Spinal cord (tissue), 10 donors: Measurements from ENCODE around the gene EXOC1L. TPM values are rescaled to one million over a fixed set of nuclear protein-coding genes. Genes with fewer than 3 reads are reported as not detected.

Source experiments
- DNase-seq, 6 donors: peaks; one replicate each; pipeline versions ENCODE4 v3.0.0 to v3.0.0-alpha.2; 2013 to 2015; ENCODE audit warnings: low spot score in 6 of 6, low read depth in 4 of 6
- H3K27ac ChIP-seq: one replicate; pipeline ENCODE4 v1.5.1; 2013; ENCODE audit warnings: low read depth, low read length, control low read depth
- H3K27me3 ChIP-seq: one replicate; pipeline ENCODE4 v1.6.1; 2013; ENCODE audit warnings: low read length; ENCODE audit not compliant: control insufficient read depth, insufficient read depth
- H3K36me3 ChIP-seq: one replicate; pipeline ENCODE4 v1.6.1; 2013; ENCODE audit warnings: low read length; ENCODE audit not compliant: control insufficient read depth, insufficient read depth
- H3K4me1 ChIP-seq: one replicate; pipeline ENCODE4 v1.6.1; 2013; ENCODE audit warnings: low read length; ENCODE audit not compliant: control insufficient read depth, insufficient read depth
- H3K4me3 ChIP-seq: one replicate; pipeline ENCODE4 v1.5.1; 2013; ENCODE audit warnings: low read depth, low read length, control low read depth
- H3K9me3 ChIP-seq: one replicate; pipeline ENCODE4 v1.6.1; 2013; ENCODE audit warnings: low read length; ENCODE audit not compliant: control insufficient read depth, insufficient read depth
- whole genome bisulfite sequencing: methylation state at CpG from one replicate; pipeline ENCODE4 v1.1.5; 2013; ENCODE audit warnings: missing lambda C conversion rate; ENCODE audit not compliant: insufficient coverage; 5-methylcytosine and 5-hydroxymethylcytosine counted together
- polyA plus RNA-seq, 2 donors: library from polyadenylated mRNA; unstranded; fragments of 120-200 nt; gene quantifications; one replicate each; pipeline ENCODE4 v1.2.1, GENCODE V29; 2013; ENCODE audit not compliant: insufficient read length in 2 of 2
- total RNA-seq, 2 donors: library from RNA; depleted of rRNA in 1 of 2; stranded (reverse); fragments of 120-200 nt in 1 of 2; fragments of >200 nt in 1 of 2; gene quantifications; one replicate each; pipeline versions ENCODE4 v1.2.3 to v1.2.4, GENCODE V29; 2013 to 2014
- donor health status: healthy.

Gene EXOC1L
- total and polyA plus RNA-seq, 4 donors: 0.17 to 0.59 TPM; not detected in 2

- WGBS: 100% methylated on average over 1 of the region's 1 CpG
Measured at GRCh38 chr4:55868581-55869090, 49.0 kb downstream of the EXOC1L start.

GRCh38 chr4:55871299-55871800 is 51.8 kb downstream of the EXOC1L start:
- peaks cover 4% of the 10 kb centered on the region for H3K36me3 ChIP-seq
- H3K9me3 ChIP-seq: no peaks in the 10 kb centered on the region
- DNase-seq: no peak
- WGBS: 44% methylated on average over 3 of the region's 5 CpGs
- no peak overlapping the region for H3K27ac ChIP-seq
- no peak overlapping the region for H3K4me3 ChIP-seq
- no peaks in the 10 kb centered on the region for H3K27me3 ChIP-seq
- no peaks in the 10 kb centered on the region for H3K4me1 ChIP-seq

More at GRCh38 chr4:55868581-55869090, 49.0 kb downstream of the EXOC1L start:
- Histone ChIP-seq H3K27me3 (no peaks in the 10 kb centered on the region), H3K27ac (no peak overlapping the region), H3K9me3 (no peaks in the 10 kb centered on the region), H3K4me3 (no peak overlapping the region), H3K4me1 (no peaks in the 10 kb centered on the region), H3K36me3 (peaks cover 4% of the 10 kb centered on the region)
- DNase-seq: peak in 1 of 6 donors; percentile 20

- no peak overlapping the region for H3K4me3 ChIP-seq
- H3K9me3 ChIP-seq: no peaks in the 10 kb centered on the region
- DNase-seq: no peak
- peaks cover 8% of the 10 kb centered on the region for H3K36me3 ChIP-seq
- H3K27me3 ChIP-seq: no peaks in the 10 kb centered on the region
- H3K4me1 ChIP-seq: no peaks in the 10 kb centered on the region
- no peak overlapping the region for H3K27ac ChIP-seq
Measured at GRCh38 chr4:55874831-55875230, 55.2 kb downstream of the EXOC1L start.

- Histone ChIP-seq H3K27ac (no peak overlapping the region), H3K36me3 (peaks cover 8% of the 10 kb centered on the region), H3K4me3 (no peak overlapping the region), H3K27me3 (no peaks in the 10 kb centered on the region), H3K4me1 (no peaks in the 10 kb centered on the region), H3K9me3 (no peaks in the 10 kb centered on the region)
- DNase-seq: no peak
Measured at GRCh38 chr4:55876387-55876786, 56.8 kb downstream of the EXOC1L start.

- Histone ChIP-seq H3K4me3 (no peak overlapping the region), H3K27me3 (no peaks in the 10 kb centered on the region), H3K4me1 (no peaks in the 10 kb centered on the region), H3K36me3 (peaks cover 15% of the 10 kb centered on the region), H3K9me3 (no peaks in the 10 kb centered on the region), H3K27ac (no peak overlapping the region)
- no peak for DNase-seq
- WGBS: 95% methylated on average over 3 of the region's 3 CpGs
Measured at GRCh38 chr4:55879224-55879623, 59.6 kb downstream of the EXOC1L start.

- H3K27me3 ChIP-seq: no peaks in the 10 kb centered on the region
- H3K27ac ChIP-seq: no peak overlapping the region
- WGBS: no CpG with 5 or more reads among the region's 3 CpGs
- no peak for DNase-seq
- no peak overlapping the region for H3K4me3 ChIP-seq
- peaks cover 15% of the 10 kb centered on the region for H3K36me3 ChIP-seq
- no peaks in the 10 kb centered on the region for H3K9me3 ChIP-seq
- no peaks in the 10 kb centered on the region for H3K4me1 ChIP-seq
Measured at GRCh38 chr4:55880652-55881280, 61.2 kb downstream of the EXOC1L start.

GRCh38 chr4:55884093-55884850 is 64.7 kb downstream of the EXOC1L start:
- Histone ChIP-seq H3K9me3 (no peaks in the 10 kb centered on the region), H3K27me3 (no peaks in the 10 kb centered on the region), H3K4me1 (no peaks in the 10 kb centered on the region), H3K4me3 (no peak overlapping the region), H3K27ac (no peak overlapping the region), H3K36me3 (peaks cover 10% of the 10 kb centered on the region)
- peak in 1 of 6 donors; percentile 17 for DNase-seq
- WGBS: 20% methylated on average over 1 of the region's 2 CpGs

GRCh38 chr4:55884851-55885219 is 65.2 kb downstream of the EXOC1L start:
- Histone ChIP-seq H3K27me3 (no peaks in the 10 kb centered on the region), H3K9me3 (no peaks in the 10 kb centered on the region), H3K4me1 (no peaks in the 10 kb centered on the region), H3K36me3 (peaks cover 7% of the 10 kb centered on the region), H3K27ac (no peak overlapping the region), H3K4me3 (no peak overlapping the region)
- DNase-seq: no peak
- WGBS: no CpG with 5 or more reads among the region's 1 CpG
